ENCODE measurements around the gene PGGHG.
"Not testable (repeated sequence)": the region's sequence is repeated elsewhere in the genome, so short reads cannot be mapped to it uniquely, and the experiment has no call there.

Gene PGGHG

DNA sequence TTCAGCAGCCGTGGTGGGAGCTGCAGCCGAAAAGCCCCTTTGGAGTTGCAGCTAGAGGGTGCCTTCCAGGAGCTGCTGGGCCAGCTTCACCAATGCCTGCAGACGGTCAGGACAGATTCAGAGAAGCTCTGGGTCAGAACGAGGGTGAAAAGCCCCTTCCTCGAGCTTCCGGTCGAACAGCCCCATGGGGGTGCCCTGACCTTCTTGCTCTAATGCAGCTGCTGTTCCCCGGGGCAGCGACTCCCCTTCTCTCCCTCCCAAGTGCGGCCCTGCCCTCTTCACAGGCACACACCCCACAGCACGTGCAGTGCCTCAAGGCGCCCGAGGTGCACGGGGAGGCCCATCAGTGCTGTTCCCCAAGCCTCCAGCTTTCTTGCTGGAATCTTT, 41.4 kb downstream of the PGGHG start:
- no peak for DNase-seq (ENCODE audit: low read depth)

- no peak for DNase-seq (ENCODE audit: low read depth)
Measured at GRCh38 chr11:330694-331357, 41.9 kb downstream of the PGGHG start.

- no peak for DNase-seq (ENCODE audit: low read depth)
Measured at GRCh38 chr11:331358-332060, 42.6 kb downstream of the PGGHG start.

DNA sequence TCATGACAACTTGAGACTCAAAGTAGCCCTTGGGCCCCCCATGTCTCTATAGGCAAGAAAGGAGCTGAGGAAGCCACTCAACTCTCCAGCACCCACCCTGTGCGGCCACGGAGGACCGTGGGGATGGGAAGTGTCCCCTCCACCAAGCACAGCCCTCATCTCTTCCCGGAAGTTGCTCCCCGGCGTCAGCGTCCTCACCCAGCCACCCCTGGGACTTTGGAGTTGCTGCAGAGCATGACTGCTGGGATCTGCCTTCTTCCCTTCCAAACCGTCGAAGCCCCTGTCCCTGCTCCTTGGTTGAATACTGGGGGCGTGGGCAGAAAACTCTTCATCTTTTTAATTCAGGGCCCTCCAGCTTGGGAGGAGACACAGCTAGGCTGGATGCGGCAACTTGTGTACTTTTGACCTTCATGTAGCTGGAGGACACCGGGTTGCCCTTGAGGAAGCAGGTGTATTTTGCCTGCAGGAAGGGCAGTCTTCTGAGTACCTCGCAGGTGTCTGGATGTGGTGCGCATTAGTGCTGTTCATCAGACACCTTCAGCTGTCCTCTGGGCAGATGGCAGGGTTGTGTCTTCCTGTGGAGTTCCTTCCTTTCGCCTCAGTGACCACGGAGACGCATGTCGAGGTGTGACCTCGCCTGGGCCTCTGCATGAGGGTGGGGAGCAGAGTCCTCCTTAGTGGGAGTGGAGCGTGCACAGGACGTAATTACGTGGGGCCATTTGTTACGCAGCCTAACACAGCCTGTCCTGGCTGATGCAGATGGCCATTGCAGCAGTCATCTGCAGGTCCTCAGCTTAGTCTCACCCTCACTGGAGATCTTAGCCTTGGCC, 43.9 kb downstream of the PGGHG start:
- DNase-seq (ENCODE audit: low read depth) = no peak

GRCh38 chr11:333616-334263, 44.8 kb downstream of the PGGHG start:
- not testable (repeated sequence) for DNase-seq (ENCODE audit: low read depth)

DNA sequence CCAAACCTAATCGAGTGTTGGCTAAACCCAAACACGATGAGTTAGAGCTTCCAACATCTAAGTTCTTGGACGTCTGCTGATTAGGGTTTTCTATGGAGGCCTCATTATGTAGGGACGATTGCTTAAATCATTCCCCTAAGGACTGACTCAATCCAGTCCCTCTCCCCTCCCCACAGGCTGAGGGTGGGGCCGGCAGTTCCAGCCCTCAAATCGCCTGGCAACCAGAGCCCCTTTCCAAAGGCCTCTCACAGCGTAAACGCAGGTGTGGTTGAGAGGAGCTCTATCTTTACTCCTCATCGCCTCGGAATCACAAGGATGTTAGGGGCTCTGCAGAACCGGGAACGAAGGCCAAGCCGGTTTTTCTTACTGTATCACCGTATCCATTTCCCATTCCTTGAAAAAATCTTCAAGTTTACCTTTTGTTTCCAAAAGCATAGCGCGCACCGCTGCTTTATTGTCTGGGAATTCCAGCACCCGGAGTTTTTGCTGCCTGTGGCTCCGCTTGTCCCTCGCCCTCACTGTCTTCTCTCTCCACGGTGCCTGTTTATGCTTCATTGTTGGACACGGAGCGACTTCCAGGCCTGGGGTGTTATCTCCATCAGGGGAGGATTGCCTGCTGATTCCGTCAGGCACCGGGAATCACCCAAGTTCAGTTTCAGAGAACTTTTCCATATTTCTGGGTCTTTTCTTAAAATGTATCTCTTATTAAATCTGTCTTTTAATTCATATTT, 45.5 kb downstream of the PGGHG start:
- no peak for DNase-seq (ENCODE audit: low read depth)

DNA sequence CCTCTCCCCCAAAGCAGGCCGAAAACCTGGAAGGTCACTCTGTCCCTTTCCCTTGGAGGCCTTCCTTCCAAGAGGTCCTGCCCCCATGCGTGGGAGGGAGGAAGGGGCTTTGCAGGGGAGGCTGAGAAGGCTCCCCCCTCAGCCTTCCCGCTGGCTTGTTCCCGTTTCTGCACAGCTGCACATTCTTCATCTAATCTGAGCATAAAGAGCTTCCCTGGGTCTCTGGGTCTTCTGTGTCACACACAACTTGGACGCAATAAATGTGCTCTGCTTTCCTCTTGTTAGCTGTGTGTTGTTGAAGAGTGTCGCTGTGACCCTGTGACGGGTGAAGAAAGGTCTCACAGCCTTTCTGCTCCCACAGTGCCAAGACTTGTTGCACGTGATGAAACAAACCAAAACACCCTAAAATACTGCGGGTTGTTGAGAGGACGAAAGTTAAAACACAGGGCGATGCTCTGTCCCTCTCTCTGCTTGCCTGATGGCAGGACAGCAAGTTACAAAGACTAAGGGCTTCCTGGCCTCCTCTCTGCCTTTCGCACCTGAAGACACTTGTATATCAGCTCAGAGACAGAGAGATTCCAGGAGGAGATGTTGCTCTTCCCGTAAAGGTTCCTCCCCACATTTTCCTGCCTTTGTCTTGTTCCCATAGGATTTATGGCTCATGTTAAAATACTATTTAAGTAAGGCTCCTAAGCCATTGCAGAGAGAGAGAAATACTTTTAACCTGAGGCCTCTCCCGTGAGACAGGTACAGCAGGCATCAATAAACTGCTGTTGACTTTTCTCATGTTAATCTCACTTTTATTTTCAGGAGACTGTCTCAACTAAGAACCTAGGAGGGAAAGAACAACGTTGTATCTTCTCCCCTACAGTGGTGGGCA, 47.1 kb downstream of the PGGHG start:
- DNase-seq (ENCODE audit: low read depth) = no peak

DNA sequence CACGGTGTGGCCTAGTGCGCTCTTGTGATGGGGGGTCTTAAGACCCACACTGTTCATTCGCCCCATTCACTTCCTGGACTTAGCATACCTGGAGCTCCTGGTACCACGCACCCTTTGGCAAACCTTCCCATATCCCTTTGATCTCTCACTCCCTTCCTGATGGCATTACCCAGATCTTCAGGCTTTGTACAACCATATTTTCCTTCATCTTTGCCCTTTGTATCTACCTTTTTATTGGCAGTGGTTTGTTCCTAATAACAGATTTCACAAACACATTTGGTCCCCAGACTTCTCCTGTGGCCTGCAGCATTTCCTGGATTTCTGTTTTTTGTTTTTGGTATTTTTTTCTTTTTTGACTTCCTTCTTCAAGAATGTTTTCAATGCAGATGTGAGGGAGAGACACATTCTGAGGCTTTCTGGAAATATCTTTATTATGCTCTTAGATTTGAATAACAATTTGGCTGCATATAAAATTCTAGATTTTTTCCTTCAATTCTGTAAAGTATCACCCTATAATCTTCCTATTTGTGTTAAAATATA, 47.8 kb downstream of the PGGHG start:
- DNase-seq (ENCODE audit: low read depth) = no peak

DNA sequence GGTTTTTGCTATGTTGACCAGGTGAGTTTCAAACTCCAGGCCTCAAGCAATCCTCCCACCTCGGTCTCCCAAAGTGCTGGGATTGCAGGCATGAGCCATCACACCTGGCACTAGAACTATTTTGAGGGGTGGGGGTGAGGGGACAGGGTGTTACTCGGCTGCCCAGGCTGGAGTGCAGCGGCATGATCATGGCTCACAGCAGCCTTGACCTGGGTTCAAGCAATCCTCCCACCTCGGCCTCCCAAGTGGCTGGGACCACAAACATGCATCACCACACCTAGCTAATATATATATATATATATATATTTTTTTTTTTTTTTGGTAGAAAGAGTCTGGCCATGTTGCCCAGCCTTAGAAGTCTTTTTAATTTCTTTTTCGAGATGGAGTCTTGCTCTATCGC, 48.8 kb downstream of the PGGHG start:
- no peak for DNase-seq (ENCODE audit: low read depth)

DNA sequence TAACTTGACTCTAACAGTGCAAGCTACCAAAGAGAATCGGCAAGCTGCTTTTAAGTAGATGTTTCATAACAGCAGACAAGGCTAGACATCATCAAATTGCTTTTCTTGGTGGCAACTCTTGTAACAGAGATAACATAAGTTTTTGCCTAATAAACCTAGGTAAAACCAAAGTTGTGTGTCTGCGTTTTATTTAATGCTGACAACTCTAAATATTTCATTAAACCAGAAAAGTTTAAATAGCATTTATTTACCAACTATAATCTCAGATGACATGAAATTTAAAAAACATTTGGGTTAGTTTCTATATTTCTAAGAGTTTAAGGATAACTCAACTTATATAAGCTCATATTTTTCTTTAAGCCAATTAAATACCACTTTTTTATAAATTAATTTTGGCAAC, 51.0 kb downstream of the PGGHG start:
- DNase-seq (ENCODE audit: low read depth) = no peak

DNA sequence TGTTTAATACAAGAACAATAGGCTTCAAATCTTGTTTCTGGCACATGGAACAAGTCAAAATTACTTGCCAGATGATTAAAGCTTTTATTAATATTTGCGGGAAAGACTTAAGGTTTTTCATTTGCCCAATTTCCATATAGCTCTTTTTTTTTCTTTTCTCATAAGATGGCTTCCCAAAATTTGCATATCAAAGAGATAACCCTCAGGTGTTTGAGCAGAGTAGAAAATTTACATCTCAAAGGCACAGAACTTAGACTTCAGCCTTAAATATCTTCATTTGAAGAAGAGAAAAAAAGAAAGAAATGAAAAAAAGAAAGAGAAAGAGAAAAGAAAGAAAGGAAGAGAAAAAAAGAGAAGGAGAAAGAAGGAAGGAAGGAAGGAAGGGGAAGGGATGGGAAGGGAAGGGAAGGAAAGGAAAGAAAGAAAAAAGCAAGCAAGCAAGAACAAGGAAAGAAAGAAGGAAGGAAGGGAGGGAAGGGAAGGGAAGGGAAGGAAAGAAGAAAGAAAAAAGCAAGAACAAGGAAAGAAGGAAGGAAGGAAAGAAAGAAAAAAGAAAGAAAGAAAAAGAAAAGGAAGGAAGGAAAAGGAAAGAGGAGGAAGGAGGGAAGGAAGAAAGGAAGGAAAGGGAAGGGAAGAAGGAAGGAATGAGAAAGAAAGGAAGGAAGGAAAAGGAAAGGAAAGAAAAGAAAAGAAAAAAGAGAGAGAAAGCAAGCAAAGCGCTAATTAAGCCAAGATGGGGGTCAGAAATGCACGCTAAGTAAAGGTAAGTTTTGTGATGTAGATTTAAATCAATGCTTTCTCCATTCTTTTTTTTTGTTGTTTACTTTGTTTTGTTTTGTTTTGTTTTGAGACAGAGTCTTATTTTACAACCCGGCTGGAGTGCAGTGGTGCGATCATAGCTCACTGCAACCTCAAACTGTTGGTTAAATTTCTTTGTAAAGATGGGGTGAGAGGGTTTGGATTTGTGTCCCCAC, 51.9 kb downstream of the PGGHG start:
- DNase-seq (ENCODE audit: low read depth) = no peak

GRCh38 chr11:342328-342727, 53.4 kb downstream of the PGGHG start:
- no peak for DNase-seq (ENCODE audit: low read depth)

GRCh38 chr11:344836-345578, 56.1 kb downstream of the PGGHG start:
- DNase-seq (ENCODE audit: low read depth) = no peak

Measured in CMK (cell line).